ENCODE measurements around the gene SHLD2. TPM values are rescaled to one million over a fixed set of nuclear protein-coding genes. Genes with fewer than 3 reads are reported as not detected.

The SHLD2 gene
- total RNA-seq, 4 donors from 2014 or later: 26.8 to 34.1 (median 30.9) TPM

- DNase-seq (ENCODE audit: low spot score) (no peak), ATAC-seq (ENCODE audit: low FRiP score) (no peak)
- no peak for TF ChIP-seq CTCF (IDR thresholded peaks at IDR 0.05)
These were observed 36.8 kb upstream of the SHLD2 start for GRCh38 chr10:87058171-87058570.

GRCh38 chr10:87059401-87059800 is 35.6 kb upstream of the SHLD2 start:
- DNase-seq (ENCODE audit: low spot score): no peak
- ATAC-seq (ENCODE audit: low FRiP score): no peak
- TF ChIP-seq CTCF (IDR thresholded peaks at IDR 0.05): no peak

GRCh38 chr10:87060280-87060928 is 34.6 kb upstream of the SHLD2 start:
- DNase-seq (ENCODE audit: low spot score) (no peak), ATAC-seq (ENCODE audit: low FRiP score) (no peak)
- TF ChIP-seq CTCF (IDR thresholded peaks at IDR 0.05): no peak

- no peak for TF ChIP-seq CTCF (IDR thresholded peaks at IDR 0.05)
- no peak for DNase-seq (ENCODE audit: low spot score)
- no peak for ATAC-seq (ENCODE audit: low FRiP score)
These were observed 30.4 kb upstream of the SHLD2 start for GRCh38 chr10:87064651-87065050.

GRCh38 chr10:87066178-87066577 is 28.8 kb upstream of the SHLD2 start:
- TF ChIP-seq CTCF (IDR thresholded peaks at IDR 0.05): no peak
- ATAC-seq (ENCODE audit: low FRiP score) (no peak), DNase-seq (ENCODE audit: low spot score) (no peak)

- no peak for TF ChIP-seq CTCF (IDR thresholded peaks at IDR 0.05)
- DNase-seq (ENCODE audit: low spot score) (no peak), ATAC-seq (ENCODE audit: low FRiP score) (no peak)
These were observed 28.1 kb upstream of the SHLD2 start for GRCh38 chr10:87066865-87067264.

GRCh38 chr10:87068281-87068680 is 26.7 kb upstream of the SHLD2 start:
- no peak for ATAC-seq (ENCODE audit: low FRiP score)
- DNase-seq (ENCODE audit: low spot score): no peak
- TF ChIP-seq CTCF (IDR thresholded peaks at IDR 0.05): no peak

Data from omental fat pad (tissue), 4 donors.